Loucy (cell line): Measurements from ENCODE around the gene NBEAL2.

Experiments used
- H2AFZ ChIP-seq: fragments of 200-600 bp; sonication (generic); 2 replicates; pipeline ENCODE4 v1.6.0; 2016; ENCODE audit warnings: antibody characterized with exemption, mild to moderate bottlenecking, low read length, moderate library complexity
- H3F3A ChIP-seq: fragments of 200-600 bp; 2 replicates; pipeline ENCODE4 v1.6.0; 2016; ENCODE audit warnings: antibody characterized with exemption, low read depth, mild to moderate bottlenecking
- H3K27me3 ChIP-seq: fragments of 200-600 bp; sonication (generic); 2 replicates; pipeline ENCODE4 v1.6.1; 2014; ENCODE audit warnings: low read length, mild to moderate bottlenecking; ENCODE audit not compliant: insufficient read depth, poor library complexity, severe bottlenecking
- H3K36me3 ChIP-seq: fragments of 200-600 bp; sonication (generic); 2 replicates; pipeline ENCODE4 v1.6.1; 2016; ENCODE audit warnings: low read length; ENCODE audit not compliant: insufficient read depth
- H3K4me1 ChIP-seq: fragments of 200-600 bp; sonication (generic); 2 replicates; pipeline ENCODE4 v1.5.1; 2014; ENCODE audit warnings: low read length, mild to moderate bottlenecking; ENCODE audit not compliant: insufficient read depth, poor library complexity, severe bottlenecking
- H3K4me2 ChIP-seq: fragments of 200-600 bp; sonication (generic); 2 replicates; pipeline ENCODE4 v1.6.0; 2014; ENCODE audit warnings: antibody characterized with exemption, low read length, low read depth, mild to moderate bottlenecking; ENCODE audit not compliant: poor library complexity, severe bottlenecking
- H3K4me3 ChIP-seq: fragments of 200-600 bp; sonication (generic); 2 replicates; pipeline ENCODE4 v1.5.1; 2014; ENCODE audit warnings: low read length, mild to moderate bottlenecking, mixed read lengths; ENCODE audit not compliant: poor library complexity, severe bottlenecking
- H3K79me2 ChIP-seq: fragments of 200-600 bp; sonication (generic); 2 replicates; pipeline ENCODE4 v1.6.1; 2014; ENCODE audit warnings: low read length; ENCODE audit not compliant: insufficient read depth
- H3K9ac ChIP-seq: fragments of 200-600 bp; sonication (generic); 2 replicates; pipeline ENCODE4 v1.6.0; 2014; ENCODE audit warnings: mild to moderate bottlenecking, low read depth, low read length, moderate library complexity; ENCODE audit not compliant: poor library complexity, severe bottlenecking
- H3K9me2 ChIP-seq: fragments of 200-600 bp; sonication (generic); replicated peaks from 2 replicates; pipeline ENCODE4 v1.6.1; 2016; ENCODE audit warnings: low read depth, low read length, mixed read lengths
- H3K9me3 ChIP-seq: fragments of 200-600 bp; sonication (generic); 2 replicates; pipeline ENCODE4 v1.6.1; 2014; ENCODE audit warnings: mild to moderate bottlenecking, antibody characterized with exemption, low read length, low read depth; ENCODE audit not compliant: insufficient read depth
- H4K20me1 ChIP-seq: fragments of 200-600 bp; sonication (generic); 2 replicates; pipeline ENCODE4 v1.6.0; 2014; ENCODE audit warnings: antibody characterized with exemption, low read length, mild to moderate bottlenecking; ENCODE audit not compliant: insufficient read depth, poor library complexity, severe bottlenecking
- CTCF ChIP-seq: fragments of 200-600 bp; sonication (generic); conservative IDR thresholded peaks from 2 replicates; pipeline ENCODE4 v1.5.1; 2014; ENCODE audit warnings: mild to moderate bottlenecking, antibody characterized with exemption, low read length
- EZH2phosphoT487 ChIP-seq: fragments of 200-600 bp; IDR thresholded peaks from 2 replicates; pipeline ENCODE4 v1.6.1; 2018; ENCODE audit warnings: antibody characterized with exemption, mild to moderate bottlenecking, moderate library complexity, borderline replicate concordance

Gene NBEAL2

GRCh38 chr3:47009225-47010110 is 30.0 kb downstream of the NBEAL2 start:
- H3K9me3 ChIP-seq, result no peaks in the 10 kb centered on the region
- no peak overlapping the region for H2AFZ ChIP-seq
- no peak overlapping the region for H3K4me3 ChIP-seq
- H3K4me2 ChIP-seq, result no peak overlapping the region
- H3K79me2 ChIP-seq, result no peaks in the 10 kb centered on the region
- H3K9me2 ChIP-seq, result no peaks in the 10 kb centered on the region
- no peak overlapping the region for H3K9ac ChIP-seq
- TF ChIP-seq CTCF (no peak), EZH2phosphoT487 (no peak)
- no peaks in the 10 kb centered on the region for H3K27me3 ChIP-seq
- peaks cover 17% of the 10 kb centered on the region for H3K4me1 ChIP-seq
- no peaks in the 10 kb centered on the region for H3F3A ChIP-seq
- H3K36me3 ChIP-seq, result peaks cover 55% of the 10 kb centered on the region; the same call in 1 of the 2 replicates
- no peaks in the 10 kb centered on the region for H4K20me1 ChIP-seq

GRCh38 chr3:47010111-47010712 is 30.7 kb downstream of the NBEAL2 start:
- Histone ChIP-seq H3K9me3 (no peaks in the 10 kb centered on the region), H3K4me3 (no peak overlapping the region), H3K27me3 (no peaks in the 10 kb centered on the region), H4K20me1 (no peaks in the 10 kb centered on the region), H3K79me2 (no peaks in the 10 kb centered on the region), H3K9me2 (no peaks in the 10 kb centered on the region), H3F3A (peaks cover under 1% of the 10 kb centered on the region; the same call in 1 of the 2 replicates), H3K36me3 (peaks cover 49% of the 10 kb centered on the region; the same call in 1 of the 2 replicates), H3K4me2 (no peak overlapping the region), H2AFZ (no peak overlapping the region), H3K4me1 (peaks cover 25% of the 10 kb centered on the region), H3K9ac (no peak overlapping the region)
- TF ChIP-seq EZH2phosphoT487 (no peak), CTCF (no peak)

GRCh38 chr3:47010910-47011309 is 31.4 kb downstream of the NBEAL2 start:
- TF ChIP-seq EZH2phosphoT487 (no peak), CTCF (no peak)
- Histone ChIP-seq H4K20me1 (no peaks in the 10 kb centered on the region), H3K79me2 (no peaks in the 10 kb centered on the region), H3K9ac (no peak overlapping the region), H3K9me3 (no peaks in the 10 kb centered on the region), H3K36me3 (peaks cover 44% of the 10 kb centered on the region; the same call in 1 of the 2 replicates), H3K9me2 (no peaks in the 10 kb centered on the region), H3K27me3 (no peaks in the 10 kb centered on the region), H3K4me3 (no peak overlapping the region), H3K4me2 (no peak overlapping the region), H3K4me1 (peaks cover 31% of the 10 kb centered on the region), H2AFZ (no peak overlapping the region), H3F3A (peaks cover 6% of the 10 kb centered on the region)
